PC-9 (cell line): ENCODE data around the gene PTPRM.

Source experiments
- CTCF ChIP-seq: fragments of 200-600 bp; sonication (generic); conservative IDR thresholded peaks from 2 replicates; pipeline ENCODE4 v1.6.1; 2017; ENCODE audit warnings: mixed run types, antibody characterized with exemption, mild to moderate bottlenecking, moderate library complexity
- EZH2 ChIP-seq: fragments of 200-600 bp; sonication (generic); IDR thresholded peaks from 2 replicates; pipeline ENCODE4 v1.8.0; 2017; ENCODE audit warnings: antibody characterized with exemption, low read depth

- TF ChIP-seq CTCF (no peak), EZH2 (no peak)
Observed at GRCh38 chr18:7937268-7937667, 370.2 kb downstream of the PTPRM start.
